Measurements from ENCODE around the gene TBC1D8.

Gene TBC1D8

GRCh38 chr2:100983684-100984310 lies 167.4 kb downstream of the TBC1D8 start:
- no peak for DNase-seq (ENCODE audit: low read depth in 4 of 4, low spot score in 1 of 4)

- no peak for DNase-seq (ENCODE audit: low read depth in 4 of 4, low spot score in 1 of 4)
Observed at GRCh38 chr2:100983201-100983600, 168.0 kb downstream of the TBC1D8 start.

GRCh38 chr2:100982431-100982861 lies 168.7 kb downstream of the TBC1D8 start:
- no peak for DNase-seq (ENCODE audit: low read depth in 4 of 4, low spot score in 1 of 4)

GRCh38 chr2:100981011-100981410 lies 170.2 kb downstream of the TBC1D8 start:
- DNase-seq (ENCODE audit: low read depth in 4 of 4, low spot score in 1 of 4), result no peak

- DNase-seq (ENCODE audit: low read depth in 4 of 4, low spot score in 1 of 4), result no peak
Observed at GRCh38 chr2:100980046-100980445, 171.1 kb downstream of the TBC1D8 start.

- DNase-seq (ENCODE audit: low read depth in 4 of 4, low spot score in 1 of 4), result no peak
Observed at GRCh38 chr2:100978582-100979191, 172.5 kb downstream of the TBC1D8 start.

- DNase-seq (ENCODE audit: low read depth in 4 of 4, low spot score in 1 of 4), result no peak
Observed at GRCh38 chr2:100977511-100977910, 173.7 kb downstream of the TBC1D8 start.

GRCh38 chr2:100976645-100977391 lies 174.4 kb downstream of the TBC1D8 start:
- DNase-seq (ENCODE audit: low read depth in 4 of 4, low spot score in 1 of 4), result no peak

- no peak for DNase-seq (ENCODE audit: low read depth in 4 of 4, low spot score in 1 of 4)
Observed at GRCh38 chr2:100976061-100976460, 175.1 kb downstream of the TBC1D8 start.

GRCh38 chr2:100975521-100975785 lies 175.7 kb downstream of the TBC1D8 start:
- DNase-seq (ENCODE audit: low read depth in 4 of 4, low spot score in 1 of 4), result no peak

- no peak for DNase-seq (ENCODE audit: low read depth in 4 of 4, low spot score in 1 of 4)
Observed at GRCh38 chr2:100974712-100975520, 176.3 kb downstream of the TBC1D8 start.

- DNase-seq (ENCODE audit: low read depth in 4 of 4, low spot score in 1 of 4), result no peak
Observed at GRCh38 chr2:100972452-100972851, 178.7 kb downstream of the TBC1D8 start.

- no peak for DNase-seq (ENCODE audit: low read depth in 4 of 4, low spot score in 1 of 4)
Observed at GRCh38 chr2:100971221-100971620, 180.0 kb downstream of the TBC1D8 start.

GRCh38 chr2:100969998-100970397 lies 181.2 kb downstream of the TBC1D8 start:
- DNase-seq (ENCODE audit: low read depth in 4 of 4, low spot score in 1 of 4), result no peak

GRCh38 chr2:100968146-100969145 lies 182.7 kb downstream of the TBC1D8 start:
- no peak for DNase-seq (ENCODE audit: low read depth in 4 of 4, low spot score in 1 of 4)

- DNase-seq (ENCODE audit: low read depth in 4 of 4, low spot score in 1 of 4), result no peak
Observed at GRCh38 chr2:100967716-100968115, 183.5 kb downstream of the TBC1D8 start.

GRCh38 chr2:100965596-100965995 lies 185.6 kb downstream of the TBC1D8 start:
- DNase-seq (ENCODE audit: low read depth in 4 of 4, low spot score in 1 of 4), result no peak

- no peak for DNase-seq (ENCODE audit: low read depth in 4 of 4, low spot score in 1 of 4)
Observed at GRCh38 chr2:100964681-100965169, 186.5 kb downstream of the TBC1D8 start.

GRCh38 chr2:100964222-100964621 lies 187.0 kb downstream of the TBC1D8 start:
- no peak for DNase-seq (ENCODE audit: low read depth in 4 of 4, low spot score in 1 of 4)

GRCh38 chr2:100963026-100963375 lies 188.2 kb downstream of the TBC1D8 start:
- DNase-seq (ENCODE audit: low read depth in 4 of 4, low spot score in 1 of 4), result no peak

Data from stimulated activated CD4-positive, alpha-beta T cell treated with anti-CD3 and anti-CD28 coated beads, Interleukin-1b, Interleukin-23, amount 100 ng/mL, for 24 hours (primary cell).